A673 (cell line): ENCODE measurements around the gene FBXO9. TPM values are rescaled to one million over a fixed set of nuclear protein-coding genes. Genes with fewer than 3 reads are reported as not detected.

Source experiments
- BruUV-seq: library from RNA; stranded (reverse); fragments of 400-500 nt; replicated peaks from 2 replicates; lab custom pipeline; 2021; lab: Mats Ljungman, UMichigan
- CTCF ChIA-PET: fragments of 300-600 bp; sonication (Branson Sonifier 250); formaldehyde crosslinking; loops from one replicate; lab custom pipeline; 2022; ENCODE audit warnings: antibody characterized with exemption; lab: Charles Lee
- POLR2A ChIA-PET: fragments of 300-600 bp; sonication (Branson Sonifier 250); formaldehyde crosslinking; loops from one replicate; lab custom pipeline; 2022; ENCODE audit warnings: antibody characterized with exemption; ENCODE audit not compliant: low non-redundant PET; lab: Charles Lee
- DNase-seq: peaks from one replicate; pipeline ENCODE4 v3.0.0-alpha.2; 2015; ENCODE audit warnings: low spot score
- H3K27ac ChIP-seq: fragments of 200-600 bp; sonication (generic); 2 replicates; pipeline ENCODE4 v1.5.1; 2016; ENCODE audit warnings: mixed run types, low read depth, mild to moderate bottlenecking, mixed read lengths, antibody characterized with exemption, low read length; ENCODE audit not compliant: poor library complexity, severe bottlenecking
- H3K27me3 ChIP-seq: fragments of 200-600 bp; sonication (generic); replicated peaks from 2 replicates; pipeline ENCODE4 v1.6.1; 2017; ENCODE audit warnings: mixed run types, low read depth, mild to moderate bottlenecking, mixed read lengths, antibody characterized with exemption, low read length; ENCODE audit not compliant: insufficient read depth, poor library complexity
- H3K36me3 ChIP-seq: fragments of 200-600 bp; sonication (generic); 2 replicates; pipeline ENCODE4 v1.6.1; 2016; ENCODE audit warnings: mixed run types, mild to moderate bottlenecking, mixed read lengths, antibody characterized with exemption, low read length; ENCODE audit not compliant: insufficient read depth, poor library complexity, severe bottlenecking
- H3K4me1 ChIP-seq: fragments of 200-600 bp; sonication (generic); 2 replicates; pipeline ENCODE4 v1.6.1; 2017; ENCODE audit warnings: mixed run types, mild to moderate bottlenecking, mixed read lengths, antibody characterized with exemption, low read length; ENCODE audit not compliant: insufficient read depth, poor library complexity, severe bottlenecking
- H3K4me3 ChIP-seq: fragments of 200-600 bp; sonication (generic); 2 replicates; pipeline ENCODE4 v1.5.1; 2016; ENCODE audit warnings: low read depth, mixed run types, mild to moderate bottlenecking, mixed read lengths, low read length; ENCODE audit not compliant: poor library complexity, severe bottlenecking
- H3K9me3 ChIP-seq: fragments of 200-600 bp; sonication (generic); 2 replicates; pipeline ENCODE4 v1.6.1; 2016; ENCODE audit warnings: mixed run types, low read depth, mild to moderate bottlenecking, mixed read lengths, antibody characterized with exemption, low read length; ENCODE audit not compliant: poor library complexity, severe bottlenecking
- CTCF ChIP-seq: fragments of 300-800, 200-600 bp; sonication (generic); conservative IDR thresholded peaks from 2 replicates; pipeline ENCODE4 v1.5.1; 2017; ENCODE audit warnings: low read depth, mild to moderate bottlenecking, antibody characterized with exemption, low read length, moderate library complexity, mixed read lengths
- EZH2 ChIP-seq: fragments of 200-600 bp; sonication (generic); IDR thresholded peaks from 2 replicates; pipeline ENCODE4 v1.6.1; 2017; ENCODE audit warnings: borderline replicate concordance, low read depth, mild to moderate bottlenecking, mixed read lengths, antibody characterized with exemption, low read length; ENCODE audit not compliant: poor library complexity, severe bottlenecking
- intact Hi-C: fragments of 100-400 bp; cut with micrococcal nuclease; formaldehyde crosslinking; loops from one replicate; pipeline ENCODE4 v1.10.0; 2022; ENCODE audit not compliant: unreplicated experiment
- total RNA-seq: library from RNA; stranded (reverse); gene quantifications from 2 replicates; pipeline ENCODE4 v1.2.3, GENCODE V29; 2021

Gene FBXO9
- total RNA-seq, 1 experiment from 2014 or later: 76.7 TPM

- H3K27ac ChIP-seq: no peak overlapping the region
- H3K27me3 ChIP-seq: no peaks in the 10 kb centered on the region
- no peaks in the 10 kb centered on the region for H3K9me3 ChIP-seq
- POLR2A ChIA-PET: no interaction called here
- no peak overlapping the region for H3K4me3 ChIP-seq
- TF ChIP-seq CTCF (no peak), EZH2 (no peak)
- intact Hi-C loops: no loop called here
- BruUV-seq: no TSS peak
- CTCF ChIA-PET: no interaction called here
- no peaks in the 10 kb centered on the region for H3K4me1 ChIP-seq
- DNase-seq: no peak
- H3K36me3 ChIP-seq: no peaks in the 10 kb centered on the region
Observed at GRCh38 chr6:53142810-53143209, 77.6 kb downstream of the FBXO9 start.

- TF ChIP-seq CTCF (no peak), EZH2 (no peak)
- Histone ChIP-seq H3K36me3 (no peaks in the 10 kb centered on the region), H3K27ac (no peak overlapping the region), H3K4me1 (no peaks in the 10 kb centered on the region), H3K4me3 (no peak overlapping the region), H3K27me3 (no peaks in the 10 kb centered on the region), H3K9me3 (no peaks in the 10 kb centered on the region)
- DNase-seq: no peak
- POLR2A ChIA-PET: no interaction called here
- intact Hi-C loops: no loop called here
- no TSS peak for BruUV-seq
- CTCF ChIA-PET: no interaction called here
Observed at GRCh38 chr6:53143710-53144109, 78.5 kb downstream of the FBXO9 start.

GRCh38 chr6:53144802-53145201 is 79.6 kb downstream of the FBXO9 start:
- TF ChIP-seq EZH2 (no peak), CTCF (no peak)
- Histone ChIP-seq H3K27me3 (no peaks in the 10 kb centered on the region), H3K36me3 (no peaks in the 10 kb centered on the region), H3K4me3 (no peak overlapping the region), H3K27ac (no peak overlapping the region), H3K9me3 (no peaks in the 10 kb centered on the region), H3K4me1 (no peaks in the 10 kb centered on the region)
- POLR2A ChIA-PET: no interaction called here
- no TSS peak for BruUV-seq
- intact Hi-C loops: no loop called here
- DNase-seq: no peak
- CTCF ChIA-PET: no interaction called here
